HFFc6 (cell line): ENCODE results near the gene NUDT1. TPM values are rescaled to one million over a fixed set of nuclear protein-coding genes. Genes with fewer than 3 reads are reported as not detected.
A peak's percentile ranks its signal among the peaks of the same experiment; 100 is the strongest.
"Not testable (repeated sequence)": the region's sequence is repeated elsewhere in the genome, so short reads cannot be mapped to it uniquely, and the experiment has no call there.

ENCODE experiments used
- DNase-seq: peaks from one replicate; pipeline ENCODE4 v3.0.0-alpha.2; 2018
- H3K27ac Mint-ChIP-seq: 2 replicates; pipeline ENCODE4 v1.8.0; 2020; ENCODE audit warnings: mild to moderate bottlenecking, mixed read lengths
- H3K27me3 Mint-ChIP-seq: 2 replicates; pipeline ENCODE4 v1.8.0; 2021; ENCODE audit warnings: mild to moderate bottlenecking, moderate library complexity, mixed read lengths; ENCODE audit not compliant: insufficient read depth
- H3K36me3 Mint-ChIP-seq: 2 replicates; pipeline ENCODE4 v1.8.0; 2021; ENCODE audit warnings: low read depth, mixed read lengths
- H3K4me1 Mint-ChIP-seq: 2 replicates; pipeline ENCODE4 v1.8.0; 2020; ENCODE audit warnings: low read depth, mixed read lengths
- H3K4me3 Mint-ChIP-seq: 2 replicates; pipeline ENCODE4 v1.8.0; 2020; ENCODE audit warnings: mild to moderate bottlenecking, moderate library complexity, mixed read lengths
- H3K9me3 Mint-ChIP-seq: 2 replicates; pipeline ENCODE4 v1.8.0; 2020; ENCODE audit warnings: mild to moderate bottlenecking, mixed read lengths
- CTCF ChIP-seq: fragments of 200-600 bp; sonication (generic); IDR thresholded peaks from 2 replicates; pipeline ENCODE4 v1.5.0; 2021; ENCODE audit warnings: antibody characterized with exemption, mild to moderate bottlenecking
- total RNA-seq, 6 experiments: library from RNA; stranded (reverse); fragmentation: NEBNext Ultra II Directional; extraction: Animal tissue kit (Norgen Biotek cat#: 25700); gene quantifications; 2 replicates in 1 of 6; 3 replicates in 5 of 6; pipeline ENCODE4 v1.2.3, GENCODE V29; 2021

Gene NUDT1
- total RNA-seq, 6 experiments from 2014 or later = 35.6 to 57.6 (median 45.9) TPM

GRCh38 chr7:2259480-2259879 is 17.5 kb downstream of the NUDT1 start:
- no peak for TF ChIP-seq CTCF
- Mint-ChIP-seq H3K36me3 (peaks cover 15% of the 10 kb centered on the region), H3K4me1 (no peaks in the 10 kb centered on the region), H3K27ac (peak overlapping the region; percentile 16; the same call in 1 of the 2 replicates), H3K9me3 (no peaks in the 10 kb centered on the region), H3K27me3 (no peaks in the 10 kb centered on the region), H3K4me3 (no peak overlapping the region)
- no peak for DNase-seq

GRCh38 chr7:2260820-2261219 is 18.8 kb downstream of the NUDT1 start:
- no peaks in the 10 kb centered on the region for H3K4me1 Mint-ChIP-seq

GRCh38 chr7:2261611-2262010 is 19.6 kb downstream of the NUDT1 start:
- no peak overlapping the region for H3K27ac Mint-ChIP-seq
- TF ChIP-seq CTCF = no peak
- peaks cover 13% of the 10 kb centered on the region for H3K36me3 Mint-ChIP-seq
- no peaks in the 10 kb centered on the region for H3K27me3 Mint-ChIP-seq
- peaks cover 3% of the 10 kb centered on the region for H3K4me1 Mint-ChIP-seq
- DNase-seq = no peak
- H3K9me3 Mint-ChIP-seq = no peaks in the 10 kb centered on the region
- no peak overlapping the region for H3K4me3 Mint-ChIP-seq

More at GRCh38 chr7:2260820-2261219, 18.8 kb downstream of the NUDT1 start:
- Mint-ChIP-seq H3K27ac (no peak overlapping the region), H3K4me3 (no peak overlapping the region), H3K27me3 (no peaks in the 10 kb centered on the region), H3K36me3 (peaks cover 13% of the 10 kb centered on the region), H3K9me3 (no peaks in the 10 kb centered on the region)
- no peak for TF ChIP-seq CTCF
- no peak for DNase-seq

GRCh38 chr7:2263176-2263575 is 21.1 kb downstream of the NUDT1 start:
- H3K4me1 Mint-ChIP-seq = peaks cover 8% of the 10 kb centered on the region
- H3K9me3 Mint-ChIP-seq = no peaks in the 10 kb centered on the region
- no peak for DNase-seq
- H3K4me3 Mint-ChIP-seq = no peak overlapping the region
- H3K36me3 Mint-ChIP-seq = peaks cover 13% of the 10 kb centered on the region
- no peak overlapping the region for H3K27ac Mint-ChIP-seq
- no peaks in the 10 kb centered on the region for H3K27me3 Mint-ChIP-seq
- no peak for TF ChIP-seq CTCF

GRCh38 chr7:2264158-2264557 is 22.1 kb downstream of the NUDT1 start:
- no peak for TF ChIP-seq CTCF
- Mint-ChIP-seq H3K4me3 (no peak overlapping the region), H3K9me3 (no peaks in the 10 kb centered on the region), H3K4me1 (peaks cover 11% of the 10 kb centered on the region), H3K36me3 (peaks cover 13% of the 10 kb centered on the region), H3K27ac (no peak overlapping the region), H3K27me3 (no peaks in the 10 kb centered on the region)
- no peak for DNase-seq

- no peaks in the 10 kb centered on the region for H3K9me3 Mint-ChIP-seq
- H3K27ac Mint-ChIP-seq = peak overlapping the region; percentile 90
- peak overlapping the region; percentile 61 for H3K4me3 Mint-ChIP-seq
- TF ChIP-seq CTCF = no peak
- no peaks in the 10 kb centered on the region for H3K27me3 Mint-ChIP-seq
- H3K4me1 Mint-ChIP-seq = peaks cover 25% of the 10 kb centered on the region
- peaks cover 10% of the 10 kb centered on the region for H3K36me3 Mint-ChIP-seq
- peak; percentile 71 for DNase-seq
Measured at GRCh38 chr7:2266911-2267310, 24.9 kb downstream of the NUDT1 start.

GRCh38 chr7:2269089-2269990 is 27.3 kb downstream of the NUDT1 start:
- peak; percentile 23 for DNase-seq
- H3K27me3 Mint-ChIP-seq, H3K9me3 Mint-ChIP-seq, H3K36me3 Mint-ChIP-seq: not testable (repeated sequence)
- peak overlapping the region; percentile 71 for H3K4me3 Mint-ChIP-seq
- peaks cover 25% of the 10 kb centered on the region for H3K4me1 Mint-ChIP-seq
- peak overlapping the region; percentile 84 for H3K27ac Mint-ChIP-seq
